ENCODE data around the gene BEND2.

BEND2 gene

DNA sequence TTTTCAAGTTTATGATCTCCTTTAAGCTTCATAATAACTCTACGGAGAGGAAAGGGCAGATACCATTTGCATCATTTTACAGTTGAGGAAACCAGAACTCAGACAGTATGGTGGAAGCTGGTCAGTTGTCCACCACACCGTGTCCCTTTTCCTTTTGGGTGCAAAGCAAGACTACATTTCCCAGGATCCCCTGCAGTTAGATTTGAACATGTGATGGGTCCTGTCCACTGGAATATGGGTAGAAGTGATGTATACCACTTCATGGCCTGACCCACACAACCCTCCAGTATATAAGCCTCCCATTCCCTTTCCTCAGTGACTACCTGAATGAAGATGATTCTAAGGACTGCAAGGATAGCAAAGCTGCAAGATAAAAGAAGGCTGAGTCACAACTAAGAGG lies 74.7 kb downstream of the BEND2 start:
- Histone ChIP-seq H3K27ac (no peak overlapping the region), H3K27me3 (ENCODE audit: insufficient read depth, low read depth, severe bottlenecking) (peaks cover 30% of the 10 kb centered on the region), H3K36me3 (no peaks in the 10 kb centered on the region), H3K4me3 (ENCODE audit: low read depth, low read length) (no peak overlapping the region), H3K9me3 (ENCODE audit: severe bottlenecking) (no peaks in the 10 kb centered on the region)
- TF ChIP-seq, protein P1, sequence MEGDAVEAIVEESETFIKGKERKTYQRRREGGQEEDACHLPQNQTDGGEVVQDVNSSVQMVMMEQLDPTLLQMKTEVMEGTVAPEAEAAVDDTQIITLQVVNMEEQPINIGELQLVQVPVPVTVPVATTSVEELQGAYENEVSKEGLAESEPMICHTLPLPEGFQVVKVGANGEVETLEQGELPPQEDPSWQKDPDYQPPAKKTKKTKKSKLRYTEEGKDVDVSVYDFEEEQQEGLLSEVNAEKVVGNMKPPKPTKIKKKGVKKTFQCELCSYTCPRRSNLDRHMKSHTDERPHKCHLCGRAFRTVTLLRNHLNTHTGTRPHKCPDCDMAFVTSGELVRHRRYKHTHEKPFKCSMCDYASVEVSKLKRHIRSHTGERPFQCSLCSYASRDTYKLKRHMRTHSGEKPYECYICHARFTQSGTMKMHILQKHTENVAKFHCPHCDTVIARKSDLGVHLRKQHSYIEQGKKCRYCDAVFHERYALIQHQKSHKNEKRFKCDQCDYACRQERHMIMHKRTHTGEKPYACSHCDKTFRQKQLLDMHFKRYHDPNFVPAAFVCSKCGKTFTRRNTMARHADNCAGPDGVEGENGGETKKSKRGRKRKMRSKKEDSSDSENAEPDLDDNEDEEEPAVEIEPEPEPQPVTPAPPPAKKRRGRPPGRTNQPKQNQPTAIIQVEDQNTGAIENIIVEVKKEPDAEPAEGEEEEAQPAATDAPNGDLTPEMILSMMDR (IDR thresholded peaks at IDR 0.05; ENCODE audit: low read depth, low read length), result no peak
- no peak for DNase-seq

DNA sequence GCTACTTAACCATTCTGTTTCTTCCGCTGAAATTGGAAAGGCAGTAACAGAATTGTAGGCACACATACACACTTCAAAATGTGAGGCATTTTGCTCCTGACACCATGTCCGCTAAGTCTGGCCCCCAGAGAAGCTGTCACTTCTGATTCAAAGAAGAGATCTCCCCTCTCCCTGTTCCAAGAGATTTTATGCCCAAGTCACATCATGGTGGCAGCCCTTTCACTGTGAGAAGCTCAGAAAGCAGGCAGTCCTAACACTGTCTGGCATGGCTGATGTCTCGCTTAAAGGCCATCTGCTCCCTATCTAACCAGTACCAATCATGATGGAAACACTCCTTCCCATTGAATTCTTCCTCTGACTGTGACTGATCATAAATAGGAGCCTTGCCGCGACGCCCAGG lies 83.9 kb downstream of the BEND2 start:
- TF ChIP-seq, protein P1 (IDR thresholded peaks at IDR 0.05; ENCODE audit: low read depth, low read length), result no peak
- DNase-seq, result no peak
- H3K4me3 ChIP-seq (ENCODE audit: low read depth, low read length), result no peak overlapping the region
- no peaks in the 10 kb centered on the region for H3K36me3 ChIP-seq
- no peaks in the 10 kb centered on the region for H3K9me3 ChIP-seq (ENCODE audit: severe bottlenecking)
- H3K27me3 ChIP-seq (ENCODE audit: insufficient read depth, low read depth, severe bottlenecking), result peaks cover 39% of the 10 kb centered on the region
- no peak overlapping the region for H3K27ac ChIP-seq

DNA sequence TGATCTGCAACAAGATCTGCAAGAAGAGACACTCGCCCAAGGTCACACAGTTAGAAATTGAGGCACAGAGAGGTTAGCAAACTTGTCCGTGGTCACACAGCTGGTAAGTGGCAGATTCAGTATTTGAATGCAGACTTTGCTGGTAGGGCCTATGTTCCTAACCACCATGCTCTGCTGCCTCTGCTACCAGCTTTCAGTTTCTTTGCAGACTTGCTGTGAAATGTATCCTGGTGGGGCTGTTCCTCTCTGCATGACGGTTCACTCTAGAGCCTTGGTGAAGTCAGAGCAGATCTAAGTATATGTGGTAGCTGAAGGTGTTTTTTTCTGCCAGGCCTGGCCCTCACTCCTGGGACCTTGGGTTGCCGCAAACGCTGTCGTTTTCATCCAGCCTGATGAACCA lies 87.1 kb downstream of the BEND2 start:
- no peak for DNase-seq
- no peak overlapping the region for H3K27ac ChIP-seq
- no peak overlapping the region for H3K4me3 ChIP-seq (ENCODE audit: low read depth, low read length)
- TF ChIP-seq, protein P1 (IDR thresholded peaks at IDR 0.05; ENCODE audit: low read depth, low read length), result no peak
- no peaks in the 10 kb centered on the region for H3K36me3 ChIP-seq
- H3K9me3 ChIP-seq (ENCODE audit: severe bottlenecking), result no peaks in the 10 kb centered on the region
- H3K27me3 ChIP-seq (ENCODE audit: insufficient read depth, low read depth, severe bottlenecking), result peaks cover 53% of the 10 kb centered on the region

DNA sequence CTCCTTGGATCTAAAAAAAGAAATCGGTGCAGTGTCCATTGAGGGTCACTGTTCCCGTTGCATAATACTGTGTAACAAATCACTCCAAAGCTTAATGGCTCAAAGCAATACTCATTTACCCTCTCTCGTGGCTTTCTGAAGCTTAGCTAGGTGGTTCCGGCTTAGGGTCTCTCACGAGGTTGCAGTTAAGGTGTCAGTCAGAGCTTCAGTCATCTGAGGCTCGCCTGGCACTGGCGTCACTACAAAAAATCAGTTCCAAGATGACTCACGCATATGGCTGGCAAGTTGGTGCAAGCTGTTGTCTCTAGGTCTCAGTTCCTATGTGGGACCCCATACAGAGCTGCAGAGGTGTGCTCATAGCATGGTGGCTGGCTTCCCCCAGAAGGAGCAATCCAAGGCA lies 91.0 kb downstream of the BEND2 start:
- DNase-seq, result no peak
- H3K4me3 ChIP-seq (ENCODE audit: low read depth, low read length), result no peak overlapping the region
- no peaks in the 10 kb centered on the region for H3K36me3 ChIP-seq
- peaks cover 55% of the 10 kb centered on the region for H3K27me3 ChIP-seq (ENCODE audit: insufficient read depth, low read depth, severe bottlenecking)
- TF ChIP-seq, protein P1 (IDR thresholded peaks at IDR 0.05; ENCODE audit: low read depth, low read length), result no peak
- H3K9me3 ChIP-seq (ENCODE audit: severe bottlenecking), result no peaks in the 10 kb centered on the region
- no peak overlapping the region for H3K27ac ChIP-seq

DNA sequence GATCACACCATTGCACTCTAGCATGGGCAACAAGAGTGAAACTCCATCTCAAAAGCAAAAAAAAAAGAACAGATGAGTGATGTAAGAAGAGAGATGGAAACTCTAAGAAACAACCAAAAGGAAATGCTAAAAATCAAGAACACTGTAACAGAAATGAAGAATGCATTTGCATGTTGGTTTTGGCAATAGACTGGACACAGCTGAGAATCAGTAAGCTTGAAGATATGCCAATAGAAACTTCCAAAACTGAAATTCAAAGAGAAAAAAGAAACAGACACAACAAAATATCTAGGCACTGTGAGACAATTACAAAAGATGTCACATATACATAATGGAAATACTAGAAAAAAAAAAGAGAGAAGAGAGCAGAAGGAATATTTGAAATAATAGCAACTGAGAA lies 93.7 kb downstream of the BEND2 start:
- H3K36me3 ChIP-seq, result no peaks in the 10 kb centered on the region
- peaks cover 61% of the 10 kb centered on the region for H3K27me3 ChIP-seq (ENCODE audit: insufficient read depth, low read depth, severe bottlenecking)

DNA sequence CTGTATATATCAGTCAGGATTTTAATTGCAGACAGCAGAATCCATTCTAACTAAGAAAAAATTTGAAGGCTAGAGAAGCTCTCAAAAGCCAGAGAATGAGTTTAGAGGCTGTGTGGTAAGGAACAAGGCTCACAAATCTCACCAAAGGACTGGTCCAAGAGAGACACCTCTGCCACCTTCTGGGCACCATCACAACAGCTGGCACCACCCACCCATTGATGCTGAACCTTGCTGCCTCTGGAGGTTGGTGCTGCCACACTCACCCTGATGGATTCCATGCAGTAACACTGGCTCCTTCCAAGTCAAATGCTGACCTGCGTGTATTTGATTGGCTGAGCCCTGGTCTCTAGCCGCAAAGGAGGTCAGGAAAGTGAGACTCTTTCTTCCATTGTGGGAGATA lies 100.8 kb downstream of the BEND2 start:
- no peak for DNase-seq
- Histone ChIP-seq H3K27ac (no peak overlapping the region), H3K9me3 (ENCODE audit: severe bottlenecking) (no peaks in the 10 kb centered on the region), H3K36me3 (no peaks in the 10 kb centered on the region), H3K4me3 (ENCODE audit: low read depth, low read length) (no peak overlapping the region), H3K27me3 (ENCODE audit: insufficient read depth, low read depth, severe bottlenecking) (peaks cover 63% of the 10 kb centered on the region)
- TF ChIP-seq, protein P1 (IDR thresholded peaks at IDR 0.05; ENCODE audit: low read depth, low read length), result no peak

More for the DNA sequence above, 93.7 kb downstream of the BEND2 start:
- TF ChIP-seq, protein P1 (IDR thresholded peaks at IDR 0.05; ENCODE audit: low read depth, low read length), result no peak
- Histone ChIP-seq H3K9me3 (ENCODE audit: severe bottlenecking) (no peaks in the 10 kb centered on the region), H3K27ac (no peak overlapping the region), H3K4me3 (ENCODE audit: low read depth, low read length) (no peak overlapping the region)
- no peak for DNase-seq
